Hepatocyte (in vitro differentiated cells): ENCODE measurements around the gene KRT222. TPM values are rescaled to one million over a fixed set of nuclear protein-coding genes. Genes with fewer than 3 reads are reported as not detected.

ENCODE experiments used
- DNase-seq: peaks from one replicate; pipeline ENCODE4 v3.0.0-alpha.2; 2016; ENCODE audit warnings: low spot score
- H2AFZ ChIP-seq: fragments of 200-600 bp; sonication (generic); 2 replicates; pipeline ENCODE4 v1.6.0; 2016; ENCODE audit warnings: antibody characterized with exemption, mild to moderate bottlenecking
- H3K27ac ChIP-seq: fragments of 200-600 bp; sonication (generic); 2 replicates; pipeline ENCODE4 v1.5.1; 2016; ENCODE audit warnings: mild to moderate bottlenecking
- H3K27me3 ChIP-seq: fragments of 200-600 bp; sonication (generic); 2 replicates; pipeline ENCODE4 v1.6.1; 2016
- H3K36me3 ChIP-seq: fragments of 200-600 bp; sonication (generic); replicated peaks from 2 replicates; pipeline ENCODE4 v1.5.1; 2016; ENCODE audit warnings: low read depth; ENCODE audit not compliant: insufficient read depth
- H3K4me1 ChIP-seq: fragments of 200-600 bp; sonication (generic); 2 replicates; pipeline ENCODE4 v1.5.1; 2016; ENCODE audit warnings: mild to moderate bottlenecking, moderate library complexity; ENCODE audit not compliant: insufficient read depth
- H3K4me2 ChIP-seq: fragments of 200-600 bp; sonication (generic); 2 replicates; pipeline ENCODE4 v1.6.0; 2016
- H3K4me3 ChIP-seq: fragments of 200-600 bp; sonication (generic); 2 replicates; pipeline ENCODE4 v1.5.1; 2016; ENCODE audit warnings: mild to moderate bottlenecking
- H3K79me2 ChIP-seq: fragments of 200-600 bp; sonication (generic); 2 replicates; pipeline ENCODE4 v1.6.0; 2017; ENCODE audit warnings: mild to moderate bottlenecking
- H3K9me2 ChIP-seq: fragments of 200-600 bp; sonication (generic); replicated peaks from 2 replicates; pipeline ENCODE4 v1.6.0; 2017; ENCODE audit warnings: mild to moderate bottlenecking; ENCODE audit not compliant: insufficient read depth
- H3K9me3 ChIP-seq: fragments of 200-600 bp; sonication (generic); 2 replicates; pipeline ENCODE4 v1.5.1; 2016; ENCODE audit warnings: low read depth, mild to moderate bottlenecking
- H4K20me1 ChIP-seq: fragments of 200-600 bp; sonication (generic); 2 replicates; pipeline ENCODE4 v1.6.0; 2016; ENCODE audit warnings: mild to moderate bottlenecking; ENCODE audit not compliant: insufficient read depth, poor library complexity, severe bottlenecking
- EZH2 ChIP-seq: fragments of 200-600 bp; sonication (generic); IDR thresholded peaks from 2 replicates; pipeline ENCODE4 v1.6.1; 2016; ENCODE audit warnings: antibody characterized with exemption, mild to moderate bottlenecking, borderline replicate concordance
- EZH2phosphoT487 ChIP-seq: fragments of 200-600 bp; sonication (generic); IDR thresholded peaks from one replicate; pipeline ENCODE4 v1.6.1; 2018; ENCODE audit warnings: antibody characterized with exemption, mild to moderate bottlenecking, low read depth, moderate library complexity; ENCODE audit not compliant: unreplicated experiment, severe bottlenecking
- WGBS: methylation state at CpG from one replicate; pipeline ENCODE4 v1.1.6; 2016; ENCODE audit warnings: low lambda C conversion rate; ENCODE audit errors: missing lambda C conversion rate; 5-methylcytosine and 5-hydroxymethylcytosine counted together
- polyA plus RNA-seq: library from polyadenylated mRNA; unstranded; fragments of >200 nt; fragmentation: Nextera tagmentation; extraction: Ambion mirVana; gene quantifications from 2 replicates; pipeline ENCODE4 v1.2.1, GENCODE V29; 2016
- total RNA-seq: library from RNA; depleted of rRNA; stranded (reverse); fragments of >200 nt; gene quantifications from 2 replicates; pipeline ENCODE4 v1.2.3, GENCODE V29; 2014
- TF ChIP-seq, protein P1 (sequence below): fragments of 200-600 bp; sonication (generic); IDR thresholded peaks from 2 replicates; pipeline ENCODE4 v1.5.1; 2016; ENCODE audit warnings: antibody characterized with exemption, mild to moderate bottlenecking; ENCODE audit not compliant: poor library complexity

The KRT222 gene
- total and polyA plus RNA-seq, 2 experiments from 2014 or later = 2.1 to 2.8 TPM

DNA sequence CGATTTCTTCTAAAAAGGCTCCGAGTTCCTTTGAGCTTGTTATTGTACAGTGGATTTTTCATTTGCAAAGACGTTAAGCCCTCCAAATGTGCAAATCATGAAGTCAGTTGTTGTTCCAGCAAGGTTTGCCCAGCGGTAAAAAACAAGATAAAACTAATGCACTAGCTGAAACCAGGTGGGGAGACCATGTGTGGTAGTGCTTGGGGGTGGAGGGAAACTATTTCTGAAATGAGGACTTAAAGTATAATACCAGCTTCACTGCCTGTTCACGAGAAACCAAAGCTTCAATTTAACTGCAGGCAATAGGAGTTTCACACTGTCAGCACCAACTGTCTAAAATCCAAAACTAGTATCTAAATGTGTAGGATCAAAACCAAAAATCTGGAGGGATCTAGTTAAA, 39.7 kb downstream of the KRT222 start:
- 59% methylated on average over 5 of the region's 5 CpGs for WGBS
- TF ChIP-seq, protein P1, sequence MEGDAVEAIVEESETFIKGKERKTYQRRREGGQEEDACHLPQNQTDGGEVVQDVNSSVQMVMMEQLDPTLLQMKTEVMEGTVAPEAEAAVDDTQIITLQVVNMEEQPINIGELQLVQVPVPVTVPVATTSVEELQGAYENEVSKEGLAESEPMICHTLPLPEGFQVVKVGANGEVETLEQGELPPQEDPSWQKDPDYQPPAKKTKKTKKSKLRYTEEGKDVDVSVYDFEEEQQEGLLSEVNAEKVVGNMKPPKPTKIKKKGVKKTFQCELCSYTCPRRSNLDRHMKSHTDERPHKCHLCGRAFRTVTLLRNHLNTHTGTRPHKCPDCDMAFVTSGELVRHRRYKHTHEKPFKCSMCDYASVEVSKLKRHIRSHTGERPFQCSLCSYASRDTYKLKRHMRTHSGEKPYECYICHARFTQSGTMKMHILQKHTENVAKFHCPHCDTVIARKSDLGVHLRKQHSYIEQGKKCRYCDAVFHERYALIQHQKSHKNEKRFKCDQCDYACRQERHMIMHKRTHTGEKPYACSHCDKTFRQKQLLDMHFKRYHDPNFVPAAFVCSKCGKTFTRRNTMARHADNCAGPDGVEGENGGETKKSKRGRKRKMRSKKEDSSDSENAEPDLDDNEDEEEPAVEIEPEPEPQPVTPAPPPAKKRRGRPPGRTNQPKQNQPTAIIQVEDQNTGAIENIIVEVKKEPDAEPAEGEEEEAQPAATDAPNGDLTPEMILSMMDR = no peak
- TF ChIP-seq EZH2 = no peak
- no peak for TF ChIP-seq EZH2phosphoT487

DNA sequence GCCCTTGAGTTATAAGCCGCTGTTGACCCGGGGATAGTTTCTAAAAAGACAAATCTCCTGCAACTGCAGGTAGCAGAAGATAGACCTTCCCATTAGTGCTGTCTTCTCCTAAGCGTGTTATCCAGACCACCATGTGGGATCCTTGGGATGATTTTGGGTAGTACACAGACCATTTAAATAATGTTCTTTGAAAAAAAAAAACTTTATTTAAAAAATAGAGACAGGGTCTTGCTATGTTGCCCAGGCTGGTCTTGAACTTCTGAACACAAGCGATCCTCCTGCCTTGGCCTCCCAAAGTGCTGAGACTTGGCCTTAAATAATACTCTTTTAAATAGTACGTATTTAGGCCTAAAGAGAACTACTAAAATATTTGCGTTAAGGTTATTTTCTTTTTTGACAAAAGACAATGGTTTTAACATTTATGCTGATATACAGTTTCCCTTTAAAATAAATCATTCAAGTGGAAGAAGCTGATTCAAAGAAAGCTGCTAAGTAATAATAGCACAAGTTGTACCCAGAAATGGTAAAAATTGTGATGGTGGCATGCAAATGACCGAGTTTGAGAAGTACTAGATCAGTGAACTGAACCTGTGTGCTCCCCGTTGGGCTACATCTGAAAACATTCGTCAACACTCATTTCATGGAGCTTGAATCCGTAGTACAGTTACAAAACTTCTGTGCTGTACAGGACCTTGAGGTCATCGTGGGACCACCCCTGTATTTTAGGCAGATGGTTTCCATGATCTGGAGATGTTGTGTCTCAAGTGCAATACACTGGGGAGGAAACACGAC, 41.4 kb downstream of the KRT222 start:
- no peaks in the 10 kb centered on the region for H4K20me1 ChIP-seq
- H3K4me3 ChIP-seq = no peak overlapping the region
- no peaks in the 10 kb centered on the region for H3K9me3 ChIP-seq
- H3K79me2 ChIP-seq = no peaks in the 10 kb centered on the region
- H3K9me2 ChIP-seq = no peaks in the 10 kb centered on the region
- H3K27me3 ChIP-seq = peaks cover 4% of the 10 kb centered on the region
- H3K4me2 ChIP-seq = no peak overlapping the region
- no peak for DNase-seq
- TF ChIP-seq EZH2 = no peak
- TF ChIP-seq, protein P1 = no peak
- TF ChIP-seq EZH2phosphoT487 = no peak
- H3K4me1 ChIP-seq = peaks cover 13% of the 10 kb centered on the region
- H3K27ac ChIP-seq = no peak overlapping the region
- H2AFZ ChIP-seq = no peak overlapping the region
- H3K36me3 ChIP-seq = no peaks in the 10 kb centered on the region
- 86% methylated on average over 12 of the region's 12 CpGs for WGBS

More for the DNA sequence above, 39.7 kb downstream of the KRT222 start:
- Histone ChIP-seq H3K27me3 (peaks cover 4% of the 10 kb centered on the region), H3K4me1 (peaks cover 10% of the 10 kb centered on the region), H3K9me3 (no peaks in the 10 kb centered on the region), H4K20me1 (no peaks in the 10 kb centered on the region), H3K4me3 (no peak overlapping the region), H3K9me2 (no peaks in the 10 kb centered on the region), H2AFZ (no peak overlapping the region), H3K36me3 (no peaks in the 10 kb centered on the region), H3K27ac (peak overlapping the region; percentile 14), H3K4me2 (no peak overlapping the region), H3K79me2 (no peaks in the 10 kb centered on the region)
- no peak for DNase-seq

DNA sequence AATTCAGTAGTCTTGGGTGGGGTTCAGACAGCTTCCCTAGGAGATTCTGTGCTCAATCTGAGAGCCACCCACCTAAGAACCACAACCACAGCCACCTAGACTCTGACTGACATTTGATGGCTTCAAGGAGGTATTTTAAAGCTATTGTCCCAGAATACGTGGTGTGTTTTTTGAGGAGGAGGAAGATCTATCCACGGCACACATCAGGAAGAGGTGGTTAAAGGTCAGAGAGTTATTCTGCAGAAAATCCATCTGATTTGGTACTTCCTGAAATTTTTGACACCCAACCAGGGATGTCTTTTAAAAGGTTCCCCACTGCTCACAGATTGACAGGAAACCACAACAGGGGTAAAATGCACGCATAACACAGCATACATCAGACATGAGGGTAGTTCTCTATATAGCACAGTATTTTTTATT, 42.5 kb downstream of the KRT222 start:
- no peak overlapping the region for H3K27ac ChIP-seq
- H3K4me1 ChIP-seq = peaks cover 22% of the 10 kb centered on the region
- no peak overlapping the region for H3K4me2 ChIP-seq
- H3K79me2 ChIP-seq = no peaks in the 10 kb centered on the region
- H3K9me2 ChIP-seq = no peaks in the 10 kb centered on the region
- H4K20me1 ChIP-seq = no peaks in the 10 kb centered on the region
- H2AFZ ChIP-seq = no peak overlapping the region
- no peak for DNase-seq
- TF ChIP-seq, protein P1 = no peak
- no peak for TF ChIP-seq EZH2
- H3K9me3 ChIP-seq = no peaks in the 10 kb centered on the region
- 78% methylated on average over 3 of the region's 3 CpGs for WGBS
- H3K36me3 ChIP-seq = no peaks in the 10 kb centered on the region
- peaks cover 4% of the 10 kb centered on the region for H3K27me3 ChIP-seq
- H3K4me3 ChIP-seq = no peak overlapping the region
